Right lobe of liver (tissue), 6 donors: Measurements from ENCODE around the gene SDK1. TPM values are rescaled to one million over a fixed set of nuclear protein-coding genes. Genes with fewer than 3 reads are reported as not detected.

Experiments
- ATAC-seq, 4 donors: fragments of 200-7000 bp; cut with Tn5 transposase; one replicate each; pipeline ENCODE4 v1.9.1; 2020; ENCODE audit warnings: mild to moderate bottlenecking in 4 of 4, moderate library complexity in 4 of 4
- DNase-seq, 3 donors: peaks; one replicate each; pipeline ENCODE4 v3.0.0-alpha.2; 2020
- H3K27ac ChIP-seq, 3 donors: fragments of 200-600 bp; one replicate each; pipeline ENCODE4 v1.8.0; 2022
- H3K27me3 ChIP-seq, 2 donors: fragments of 200-600 bp; one replicate each; pipeline ENCODE4 v1.8.0; 2022
- H3K36me3 ChIP-seq, 4 donors: fragments of 200-600 bp; sonication (generic) in 1 of 4; one replicate each; pipeline versions ENCODE4 v1.5.1 to v1.8.0; 2017 to 2022; ENCODE audit warnings: control low read depth in 1 of 4
- H3K4me1 ChIP-seq, 4 donors: fragments of 200-600 bp; sonication (generic) in 1 of 4; one replicate each; pipeline versions ENCODE4 v1.5.1 to v1.8.0; 2017 to 2022; ENCODE audit warnings: control low read depth in 1 of 4
- H3K4me3 ChIP-seq, 3 donors: fragments of 200-600 bp; one replicate each; pipeline ENCODE4 v1.8.0; 2022
- H3K9me3 ChIP-seq, 4 donors: fragments of 200-600 bp; sonication (generic) in 1 of 4; one replicate each; pipeline versions ENCODE4 v1.5.1 to v1.8.0; 2017 to 2022; ENCODE audit warnings: control low read depth in 1 of 4
- CTCF ChIP-seq, 4 donors: fragments of 200-600 bp in 3 of 4; fragments of 450-650 bp in 1 of 4; IDR thresholded peaks; one replicate each; pipeline versions ENCODE4 v1.5.1 to v1.8.0; 2016 to 2022; ENCODE audit warnings: antibody characterized with exemption in 4 of 4, mild to moderate bottlenecking in 2 of 4
- POLR2A ChIP-seq: fragments of 450-650 bp; IDR thresholded peaks from one replicate; pipeline ENCODE4 v1.6.1; 2017; ENCODE audit warnings: antibody characterized with exemption, mild to moderate bottlenecking
- WGBS: methylation state at CpG from one replicate; pipeline ENCODE4 v1.1.6; 2018; ENCODE audit warnings: low coverage, low lambda C conversion rate; ENCODE audit not compliant: insufficient coverage; ENCODE audit errors: missing lambda C conversion rate; 5-methylcytosine and 5-hydroxymethylcytosine counted together
- intact Hi-C, 2 donors: fragments of 100-400 bp; cut with DNase I; formaldehyde crosslinking; loops; one replicate each; pipeline versions ENCODE4 v1.11.2 to v1.14.1; 2022
- total RNA-seq, 6 experiments: library from RNA; depleted of rRNA in 2 of 6; stranded (reverse); fragments of >200 nt in 2 of 6; fragmentation: NEBNext Ultra II Directional in 3 of 6; extraction: Animal tissue kit (Norgen Biotek cat#: 25700) in 3 of 6; gene quantifications; one replicate each; pipeline versions ENCODE4 v1.1.0 to v1.2.4, GENCODE V29; 2016 to 2023
- donor health status: DM: no; HTN: yes; CAD: no.
- donor health status: DM: no; HTN: no; CAD: no.
- donor health status: DM: no; HTN: no; CAD: no.
- donor health status: DM: no; HTN: yes; CAD: no.
- donor health status: DM: no; HTN: yes; CAD: no.

The SDK1 gene
- total RNA-seq, 6 experiments from 2014 or later = 0.07 to 1.4 (median 0.65) TPM

DNA sequence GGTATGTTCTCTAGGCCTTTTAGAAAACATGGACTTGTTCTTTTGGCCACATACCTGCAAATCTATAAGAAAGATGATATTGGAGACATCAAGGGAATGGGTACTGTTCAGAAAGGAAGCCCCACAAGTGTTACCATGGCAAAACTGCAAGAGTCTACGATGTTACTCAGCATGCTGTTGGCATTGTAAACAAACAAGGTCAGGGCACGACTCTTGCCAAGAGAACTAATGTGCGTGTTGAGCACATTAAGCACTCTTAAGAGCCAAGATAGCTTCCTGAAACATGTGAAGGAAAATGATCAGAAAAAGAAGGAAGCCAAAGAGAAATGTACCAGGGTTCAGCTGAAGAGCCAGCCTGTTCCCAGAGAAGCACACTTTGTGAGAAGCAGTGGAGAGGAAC, 37.1 kb downstream of the SDK1 start:
- no peak overlapping the region for H3K4me3 ChIP-seq
- H3K27me3 ChIP-seq = no peaks in the 10 kb centered on the region
- H3K27ac ChIP-seq = no peak overlapping the region
- ATAC-seq (no peak), DNase-seq (no peak)
- no peaks in the 10 kb centered on the region for H3K9me3 ChIP-seq
- intact Hi-C loops = no loop called here
- H3K4me1 ChIP-seq = no peaks in the 10 kb centered on the region
- 56% methylated on average over 3 of the region's 3 CpGs for WGBS
- TF ChIP-seq CTCF (IDR thresholded peaks at IDR 0.05) = no peak
- no peak for TF ChIP-seq POLR2A
- no peaks in the 10 kb centered on the region for H3K36me3 ChIP-seq

GRCh38 chr7:3345699-3346481, 44.8 kb downstream of the SDK1 start:
- no peaks in the 10 kb centered on the region for H3K27me3 ChIP-seq
- H3K27ac ChIP-seq = no peak overlapping the region
- ATAC-seq = no peak
- no peaks in the 10 kb centered on the region for H3K36me3 ChIP-seq
- no peaks in the 10 kb centered on the region for H3K9me3 ChIP-seq
- no peak for DNase-seq
- no peak for TF ChIP-seq CTCF (IDR thresholded peaks at IDR 0.05)
- TF ChIP-seq POLR2A = no peak
- no peaks in the 10 kb centered on the region for H3K4me1 ChIP-seq
- intact Hi-C loops = no loop called here
- 70% methylated on average over 11 of the region's 12 CpGs for WGBS
- H3K4me3 ChIP-seq = no peak overlapping the region

- intact Hi-C loops = no loop called here
- ATAC-seq = no peak
- H3K9me3 ChIP-seq = no peaks in the 10 kb centered on the region
- no peak overlapping the region for H3K27ac ChIP-seq
- H3K27me3 ChIP-seq = no peaks in the 10 kb centered on the region
- H3K4me3 ChIP-seq = no peak overlapping the region
- no peaks in the 10 kb centered on the region for H3K4me1 ChIP-seq
- H3K36me3 ChIP-seq = no peaks in the 10 kb centered on the region
- no peak for DNase-seq
- 14% methylated on average over 1 of the region's 2 CpGs for WGBS
- TF ChIP-seq POLR2A (no peak), CTCF (IDR thresholded peaks at IDR 0.05) (no peak)
These were observed 48.1 kb downstream of the SDK1 start for GRCh38 chr7:3349126-3349525.

GRCh38 chr7:3356173-3356572, 55.1 kb downstream of the SDK1 start:
- Histone ChIP-seq H3K27ac (no peak overlapping the region), H3K36me3 (no peaks in the 10 kb centered on the region), H3K4me1 (no peaks in the 10 kb centered on the region), H3K9me3 (no peaks in the 10 kb centered on the region), H3K4me3 (no peak overlapping the region), H3K27me3 (no peaks in the 10 kb centered on the region)
- DNase-seq (no peak), ATAC-seq (no peak)
- WGBS = 74% methylated on average over 6 of the region's 6 CpGs
- TF ChIP-seq POLR2A (no peak), CTCF (IDR thresholded peaks at IDR 0.05) (no peak)
- intact Hi-C loops = no loop called here
